ENCODE data around the gene GJB5.

GJB5 gene

GRCh38 chr1:34803770-34804169 lies 48.9 kb downstream of the GJB5 start:
- TF ChIP-seq SIN3A (IDR thresholded peaks at IDR 0.05; ENCODE audit: borderline replicate concordance, insufficient read depth, low read length) = no peak
- no peak for TF ChIP-seq POLR2AphosphoS5 (IDR thresholded peaks at IDR 0.05; ENCODE audit: low read depth, low read length)
- TF ChIP-seq REST (IDR thresholded peaks at IDR 0.05; ENCODE audit: insufficient read depth in 1 of 2, low read depth in 2 of 2, low read length in 2 of 2) = no peak
- no peak for TF ChIP-seq FOXP2 (optimal IDR thresholded peaks at IDR 0.05; ENCODE audit: borderline replicate concordance, extremely low read depth, extremely low read length, insufficient read depth)
- no peak for TF ChIP-seq TAF1 (IDR thresholded peaks at IDR 0.05; ENCODE audit: borderline replicate concordance, insufficient read depth, low read length)

GRCh38 chr1:34806396-34806795 lies 51.5 kb downstream of the GJB5 start:
- TF ChIP-seq FOXP2 (optimal IDR thresholded peaks at IDR 0.05; ENCODE audit: borderline replicate concordance, extremely low read depth, extremely low read length, insufficient read depth) (no peak), SIN3A (IDR thresholded peaks at IDR 0.05; ENCODE audit: borderline replicate concordance, insufficient read depth, low read length) (no peak), REST (IDR thresholded peaks at IDR 0.05; ENCODE audit: insufficient read depth in 1 of 2, low read depth in 2 of 2, low read length in 2 of 2) (no peak), POLR2AphosphoS5 (IDR thresholded peaks at IDR 0.05; ENCODE audit: low read depth, low read length) (no peak), TAF1 (IDR thresholded peaks at IDR 0.05; ENCODE audit: borderline replicate concordance, insufficient read depth, low read length) (no peak)
